Trophoblast cell (in vitro differentiated cells and primary cell): ENCODE measurements around the gene ROBO1.

Experiments
- DNase-seq, 2 donors: peaks; one replicate each; pipeline ENCODE4 v3.0.0-alpha.2; 2016
- H2AFZ ChIP-seq: 2 replicates; pipeline ENCODE4 v1.6.1; 2013; ENCODE audit warnings: low read length, moderate library complexity, mild to moderate bottlenecking; ENCODE audit not compliant: insufficient read depth, poor library complexity
- H2AK5ac ChIP-seq: 2 replicates; pipeline ENCODE4 v1.6.1; 2013; ENCODE audit warnings: mild to moderate bottlenecking, low read length
- H2BK120ac ChIP-seq: 2 replicates; pipeline ENCODE4 v1.6.1; 2013; ENCODE audit warnings: low read length, mild to moderate bottlenecking, moderate library complexity; ENCODE audit not compliant: insufficient read depth, poor library complexity
- H2BK12ac ChIP-seq: 2 replicates; pipeline ENCODE4 v1.6.1; 2013; ENCODE audit warnings: mild to moderate bottlenecking, low read length, moderate library complexity
- H2BK5ac ChIP-seq: 2 replicates; pipeline ENCODE4 v1.6.1; 2013; ENCODE audit warnings: low read length, low read depth, moderate library complexity, mild to moderate bottlenecking; ENCODE audit not compliant: poor library complexity
- H3K14ac ChIP-seq: 2 replicates; pipeline ENCODE4 v1.6.1; 2013; ENCODE audit warnings: mild to moderate bottlenecking, low read length
- H3K18ac ChIP-seq: 2 replicates; pipeline ENCODE4 v1.6.1; 2013; ENCODE audit warnings: mild to moderate bottlenecking, low read length
- H3K23ac ChIP-seq: 2 replicates; pipeline ENCODE4 v1.6.1; 2013; ENCODE audit warnings: low read length
- H3K27ac ChIP-seq: 2 replicates; pipeline ENCODE4 v1.5.1; 2013; ENCODE audit warnings: low read depth, mild to moderate bottlenecking, inconsistent platforms, low read length, moderate library complexity
- H3K27me3 ChIP-seq: 2 replicates; pipeline ENCODE4 v1.6.1; 2013; ENCODE audit warnings: inconsistent platforms, mild to moderate bottlenecking, low read length, moderate library complexity; ENCODE audit not compliant: insufficient read depth
- H3K36me3 ChIP-seq, 2 experiments: 1 replicate in 1 of 2; 2 replicates in 1 of 2; pipeline ENCODE4 v1.6.1; 2013; ENCODE audit warnings: low read length in 2 of 2, mild to moderate bottlenecking in 2 of 2, moderate library complexity in 1 of 2; ENCODE audit not compliant: insufficient read depth in 2 of 2, control insufficient read depth in 1 of 2
- H3K4ac ChIP-seq: 2 replicates; pipeline ENCODE4 v1.6.1; 2013; ENCODE audit warnings: low read depth, mild to moderate bottlenecking, low read length, moderate library complexity
- H3K4me1 ChIP-seq, 2 experiments: 1 replicate in 1 of 2; 2 replicates in 1 of 2; pipeline ENCODE4 v1.6.1; 2013; ENCODE audit warnings: low read length in 2 of 2, mild to moderate bottlenecking in 2 of 2, moderate library complexity in 1 of 2; ENCODE audit not compliant: insufficient read depth in 2 of 2, control insufficient read depth in 1 of 2
- H3K4me2 ChIP-seq: 2 replicates; pipeline ENCODE4 v1.6.1; 2013; ENCODE audit warnings: inconsistent platforms, mild to moderate bottlenecking, low read length, moderate library complexity
- H3K4me3 ChIP-seq: 2 replicates; pipeline ENCODE4 v1.5.1; 2013; ENCODE audit warnings: mild to moderate bottlenecking, low read depth, low read length, inconsistent platforms
- H3K79me1 ChIP-seq: one replicate; pipeline ENCODE4 v1.6.1; 2013; ENCODE audit warnings: low read length
- H3K79me2 ChIP-seq: 2 replicates; pipeline ENCODE4 v1.6.1; 2013; ENCODE audit warnings: low read length, mild to moderate bottlenecking; ENCODE audit not compliant: control insufficient read depth, insufficient read depth, poor library complexity
- H3K9ac ChIP-seq: 2 replicates; pipeline ENCODE4 v1.6.1; 2013; ENCODE audit warnings: mild to moderate bottlenecking, low read length
- H3K9me3 ChIP-seq: 2 replicates; pipeline ENCODE4 v1.6.1; 2013; ENCODE audit warnings: low read depth, mild to moderate bottlenecking, control low read depth, inconsistent platforms, low read length; ENCODE audit not compliant: insufficient read depth
- H4K12ac ChIP-seq: 2 replicates; pipeline ENCODE4 v1.6.1; 2013; ENCODE audit warnings: low read depth, mild to moderate bottlenecking, low read length, moderate library complexity
- H4K8ac ChIP-seq: 2 replicates; pipeline ENCODE4 v1.6.1; 2013; ENCODE audit warnings: low read depth, mild to moderate bottlenecking, low read length, moderate library complexity
- H4K91ac ChIP-seq: one replicate; pipeline ENCODE4 v1.6.1; 2013; ENCODE audit warnings: low read depth, mild to moderate bottlenecking, low read length, moderate library complexity
- whole genome bisulfite sequencing: extraction: QIAGEN DNeasy Blood & Tissue Kit; methylation state at CpG from one replicate; pipeline ENCODE4 v1.1.7; 2013; ENCODE audit warnings: missing lambda C conversion rate; ENCODE audit not compliant: insufficient read length, insufficient coverage; ENCODE audit errors: extremely low coverage; 5-methylcytosine and 5-hydroxymethylcytosine counted together

ROBO1 gene

DNA sequence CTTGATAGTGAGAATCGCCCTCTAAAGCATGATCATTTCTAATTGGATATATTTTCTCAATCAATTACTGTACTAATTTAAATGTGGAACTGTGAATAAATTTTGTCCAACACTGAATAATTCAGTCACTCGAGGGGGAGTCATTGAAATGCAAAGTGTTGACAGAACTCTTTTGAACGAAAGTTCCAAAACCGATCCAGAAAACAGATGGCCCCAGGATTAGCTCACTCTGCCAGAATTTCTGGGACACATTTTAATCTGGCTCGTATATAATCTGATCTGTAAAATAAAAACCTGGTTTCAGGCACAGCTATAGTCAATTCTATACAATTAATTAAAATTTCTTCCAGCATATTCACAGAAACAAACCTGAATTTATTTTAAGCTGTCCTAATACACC lies 580.4 kb downstream of the ROBO1 start:
- no peaks in the 10 kb centered on the region for H3K36me3 ChIP-seq
- H2BK12ac ChIP-seq = no peak overlapping the region
- H3K9ac ChIP-seq = no peak overlapping the region
- H2BK5ac ChIP-seq = no peak overlapping the region
- H4K8ac ChIP-seq = no peak overlapping the region
- no peak overlapping the region for H2AFZ ChIP-seq
- no peaks in the 10 kb centered on the region for H3K79me2 ChIP-seq
- no peak overlapping the region for H4K12ac ChIP-seq
- H3K4me2 ChIP-seq = no peak overlapping the region
- no peaks in the 10 kb centered on the region for H3K9me3 ChIP-seq
- no peaks in the 10 kb centered on the region for H3K79me1 ChIP-seq
- H2AK5ac ChIP-seq = no peak overlapping the region
- H3K27me3 ChIP-seq = no peaks in the 10 kb centered on the region
- no CpG with 5 or more reads among the region's 5 CpGs for WGBS
- H4K91ac ChIP-seq = no peak overlapping the region
- DNase-seq = no peak
- no peak overlapping the region for H3K4me3 ChIP-seq
- no peak overlapping the region for H3K27ac ChIP-seq
- H3K23ac ChIP-seq = no peak overlapping the region
- H3K4ac ChIP-seq = no peak overlapping the region
- H3K4me1 ChIP-seq = no peaks in the 10 kb centered on the region
- no peak overlapping the region for H3K14ac ChIP-seq
- no peak overlapping the region for H3K18ac ChIP-seq
- no peak overlapping the region for H2BK120ac ChIP-seq

DNA sequence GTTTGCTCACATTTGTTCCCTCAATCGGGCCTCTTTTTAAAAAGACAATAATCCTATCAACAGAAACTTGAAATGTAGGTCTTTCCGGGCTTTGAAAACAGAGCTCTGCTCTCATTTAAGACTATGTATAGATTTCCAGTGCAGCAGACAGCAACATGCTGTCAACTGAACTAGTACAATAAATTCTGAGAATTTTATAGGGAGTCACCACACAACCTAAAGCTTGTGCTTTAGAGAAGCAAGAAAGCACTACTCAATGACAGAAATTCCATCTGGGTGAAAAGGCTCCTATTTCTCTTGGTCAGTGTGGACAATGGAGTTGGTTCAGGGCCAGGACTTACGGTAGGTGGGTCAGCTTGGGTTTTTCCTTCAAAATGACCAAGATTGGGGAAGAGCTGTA lies 583.5 kb downstream of the ROBO1 start:
- no peak overlapping the region for H3K4me2 ChIP-seq
- no peaks in the 10 kb centered on the region for H3K79me2 ChIP-seq
- H3K4me1 ChIP-seq = no peaks in the 10 kb centered on the region
- no peak overlapping the region for H3K4ac ChIP-seq
- WGBS = no CpG with 5 or more reads among the region's 3 CpGs
- no peak overlapping the region for H3K14ac ChIP-seq
- H2AK5ac ChIP-seq = no peak overlapping the region
- no peaks in the 10 kb centered on the region for H3K9me3 ChIP-seq
- H3K23ac ChIP-seq = no peak overlapping the region
- H2BK12ac ChIP-seq = no peak overlapping the region
- H2BK5ac ChIP-seq = no peak overlapping the region
- H3K36me3 ChIP-seq = no peaks in the 10 kb centered on the region
- no peaks in the 10 kb centered on the region for H3K79me1 ChIP-seq
- no peak overlapping the region for H3K27ac ChIP-seq
- no peak overlapping the region for H2BK120ac ChIP-seq
- H2AFZ ChIP-seq = no peak overlapping the region
- H3K18ac ChIP-seq = no peak overlapping the region
- no peak overlapping the region for H4K91ac ChIP-seq
- H3K4me3 ChIP-seq = no peak overlapping the region
- no peak overlapping the region for H4K8ac ChIP-seq
- H3K9ac ChIP-seq = no peak overlapping the region
- no peak for DNase-seq
- no peak overlapping the region for H4K12ac ChIP-seq
- H3K27me3 ChIP-seq = no peaks in the 10 kb centered on the region

DNA sequence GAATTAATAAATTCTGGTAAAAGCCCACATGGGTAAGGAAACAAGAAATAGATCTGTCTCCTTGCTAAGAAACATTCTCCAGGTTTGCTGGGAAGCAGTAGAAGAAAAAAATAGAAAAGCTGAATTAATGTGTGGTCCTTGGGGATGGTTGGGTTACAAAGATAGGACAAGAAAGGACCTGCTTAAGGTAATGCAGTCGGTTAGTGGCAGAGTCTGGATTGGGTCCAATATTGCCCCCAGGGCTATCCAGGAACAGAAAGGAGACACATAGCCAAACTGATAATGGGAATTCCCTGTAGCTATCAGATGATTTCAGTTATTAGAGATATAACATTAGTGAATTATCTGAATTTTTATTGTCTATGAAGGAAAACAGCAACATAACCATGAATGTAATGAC lies 584.3 kb downstream of the ROBO1 start:
- no peak overlapping the region for H4K91ac ChIP-seq
- H3K79me2 ChIP-seq = no peaks in the 10 kb centered on the region
- H3K27me3 ChIP-seq = no peaks in the 10 kb centered on the region
- no peaks in the 10 kb centered on the region for H3K9me3 ChIP-seq
- no peak overlapping the region for H3K4ac ChIP-seq
- no peak overlapping the region for H3K4me3 ChIP-seq
- H3K4me1 ChIP-seq = no peaks in the 10 kb centered on the region
- H3K36me3 ChIP-seq = no peaks in the 10 kb centered on the region
- no peak overlapping the region for H3K14ac ChIP-seq
- H2AK5ac ChIP-seq = no peak overlapping the region
- WGBS = no CpG with 5 or more reads among the region's 1 CpG
- no peak overlapping the region for H4K12ac ChIP-seq
- H3K79me1 ChIP-seq = no peaks in the 10 kb centered on the region
- no peak overlapping the region for H4K8ac ChIP-seq
- H2BK5ac ChIP-seq = no peak overlapping the region
- DNase-seq = no peak
- H3K23ac ChIP-seq = no peak overlapping the region
- no peak overlapping the region for H3K27ac ChIP-seq
- H3K9ac ChIP-seq = no peak overlapping the region
- no peak overlapping the region for H3K18ac ChIP-seq
- no peak overlapping the region for H2BK120ac ChIP-seq
- H2BK12ac ChIP-seq = no peak overlapping the region
- H3K4me2 ChIP-seq = no peak overlapping the region
- H2AFZ ChIP-seq = no peak overlapping the region

DNA sequence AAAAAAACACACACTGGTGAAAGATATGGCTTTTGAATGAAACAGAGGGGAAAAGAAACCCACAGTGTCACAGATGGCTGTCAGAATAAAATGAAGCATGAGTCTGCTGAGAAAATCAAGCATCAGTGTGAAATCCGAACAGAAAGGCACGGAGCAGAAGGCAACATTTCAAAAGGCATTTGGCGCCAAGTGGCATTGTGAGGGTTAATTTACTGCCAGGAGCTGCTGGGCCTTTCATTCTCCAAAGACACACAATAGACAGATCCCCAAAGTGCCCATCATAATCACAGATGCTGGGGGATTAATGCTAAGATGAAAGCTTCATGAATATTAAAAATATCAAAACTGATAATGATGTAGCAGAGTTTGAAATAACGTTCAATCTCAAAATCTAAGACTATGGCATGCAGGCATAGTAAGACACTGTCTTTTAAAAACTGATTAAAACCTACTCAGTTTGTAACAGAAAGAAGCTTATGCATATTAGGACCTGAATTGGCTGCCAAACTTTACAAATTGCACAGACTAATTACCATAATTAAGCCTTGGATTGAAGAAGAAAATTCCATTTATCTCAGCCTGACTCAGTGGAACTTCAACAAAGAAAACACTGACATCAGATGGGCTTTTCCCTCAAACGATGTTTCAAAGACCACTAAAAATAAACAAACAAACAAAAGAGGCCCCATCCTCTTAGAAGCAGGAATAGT lies 589.2 kb downstream of the ROBO1 start:
- no peaks in the 10 kb centered on the region for H3K36me3 ChIP-seq
- WGBS = no CpG with 5 or more reads among the region's 5 CpGs
- no peak overlapping the region for H4K8ac ChIP-seq

More for the DNA sequence above, 589.2 kb downstream of the ROBO1 start:
- Histone ChIP-seq H3K27me3 (no peaks in the 10 kb centered on the region), H3K23ac (no peak overlapping the region), H2BK120ac (no peak overlapping the region), H3K9ac (no peak overlapping the region), H3K79me2 (no peaks in the 10 kb centered on the region), H4K91ac (no peak overlapping the region), H3K4ac (no peak overlapping the region), H2AFZ (no peak overlapping the region), H2AK5ac (no peak overlapping the region), H3K79me1 (no peaks in the 10 kb centered on the region), H3K14ac (no peak overlapping the region), H3K18ac (no peak overlapping the region), H3K27ac (no peak overlapping the region), H2BK5ac (no peak overlapping the region), H3K9me3 (no peaks in the 10 kb centered on the region), H3K4me3 (no peak overlapping the region), H3K4me2 (no peak overlapping the region), H4K12ac (no peak overlapping the region), H2BK12ac (no peak overlapping the region), H3K4me1 (no peaks in the 10 kb centered on the region)
- DNase-seq = no peak
